Kidney epithelial cell (primary cell): Measurements from ENCODE around the gene ATR. TPM values are rescaled to one million over a fixed set of nuclear protein-coding genes. Genes with fewer than 3 reads are reported as not detected.

ENCODE experiments used
- DNase-seq: peaks from one replicate; pipeline ENCODE4 v3.0.0-alpha.2; 2010; ENCODE audit warnings: low read depth
- H3K27me3 ChIP-seq: 2 replicates; pipeline ENCODE4 v1.6.0; 2011; ENCODE audit warnings: low read length; ENCODE audit not compliant: control insufficient read depth, insufficient read depth
- H3K36me3 ChIP-seq: 2 replicates; pipeline ENCODE4 v1.5.1; 2011; ENCODE audit warnings: low read length; ENCODE audit not compliant: control insufficient read depth, insufficient read depth
- H3K4me3 ChIP-seq: 2 replicates; pipeline ENCODE4 v1.5.1; 2011; ENCODE audit warnings: low read depth, mild to moderate bottlenecking, control low read depth, low read length
- CTCF ChIP-seq: IDR thresholded peaks from 2 replicates; pipeline ENCODE4 v1.5.1; 2011; ENCODE audit warnings: mild to moderate bottlenecking, moderate library complexity, low read length, control low read depth, inconsistent platforms; ENCODE audit not compliant: insufficient read depth, poor library complexity, severe bottlenecking
- total RNA-seq: library from RNA; depleted of rRNA; stranded (reverse); fragments of >200 nt; gene quantifications from 2 replicates; pipeline ENCODE4 v1.2.3, GENCODE V29; 2015

ATR gene
- total RNA-seq, 1 donor from 2014 or later, result 23.6 TPM

GRCh38 chr3:142468456-142468855 is 110.1 kb downstream of the ATR start:
- TF ChIP-seq CTCF, result no peak
- H3K36me3 ChIP-seq, result no peaks in the 10 kb centered on the region
- no peak overlapping the region for H3K4me3 ChIP-seq
- no peaks in the 10 kb centered on the region for H3K27me3 ChIP-seq
- DNase-seq, result no peak

GRCh38 chr3:142467768-142468167 is 110.8 kb downstream of the ATR start:
- H3K27me3 ChIP-seq, result no peaks in the 10 kb centered on the region
- H3K36me3 ChIP-seq, result no peaks in the 10 kb centered on the region
- no peak for TF ChIP-seq CTCF
- no peak for DNase-seq
- no peak overlapping the region for H3K4me3 ChIP-seq

GRCh38 chr3:142460689-142461088 is 117.8 kb downstream of the ATR start:
- H3K4me3 ChIP-seq, result no peak overlapping the region
- no peak for DNase-seq
- no peaks in the 10 kb centered on the region for H3K27me3 ChIP-seq
- no peak for TF ChIP-seq CTCF
- no peaks in the 10 kb centered on the region for H3K36me3 ChIP-seq

- Histone ChIP-seq H3K27me3 (no peaks in the 10 kb centered on the region), H3K4me3 (no peak overlapping the region), H3K36me3 (no peaks in the 10 kb centered on the region)
- DNase-seq, result no peak
- TF ChIP-seq CTCF, result no peak
Observed at GRCh38 chr3:142459929-142460328, 118.6 kb downstream of the ATR start.

- DNase-seq, result no peak
- Histone ChIP-seq H3K36me3 (no peaks in the 10 kb centered on the region), H3K27me3 (no peaks in the 10 kb centered on the region), H3K4me3 (no peak overlapping the region)
- TF ChIP-seq CTCF, result no peak
Observed at GRCh38 chr3:142459096-142459495, 119.4 kb downstream of the ATR start.

- Histone ChIP-seq H3K27me3 (no peaks in the 10 kb centered on the region), H3K4me3 (no peak overlapping the region), H3K36me3 (peaks cover 1% of the 10 kb centered on the region)
- TF ChIP-seq CTCF, result no peak
- DNase-seq, result no peak
Observed at GRCh38 chr3:142450881-142451280, 127.7 kb downstream of the ATR start.
